Measurements from ENCODE around the gene APOBEC3A. TPM values are rescaled to one million over a fixed set of nuclear protein-coding genes. Genes with fewer than 3 reads are reported as not detected.
A peak's percentile ranks its signal among the peaks of the same experiment; 100 is the strongest.

The APOBEC3A gene
- total RNA-seq, 1 donor from 2014 or later, result not detected

DNA sequence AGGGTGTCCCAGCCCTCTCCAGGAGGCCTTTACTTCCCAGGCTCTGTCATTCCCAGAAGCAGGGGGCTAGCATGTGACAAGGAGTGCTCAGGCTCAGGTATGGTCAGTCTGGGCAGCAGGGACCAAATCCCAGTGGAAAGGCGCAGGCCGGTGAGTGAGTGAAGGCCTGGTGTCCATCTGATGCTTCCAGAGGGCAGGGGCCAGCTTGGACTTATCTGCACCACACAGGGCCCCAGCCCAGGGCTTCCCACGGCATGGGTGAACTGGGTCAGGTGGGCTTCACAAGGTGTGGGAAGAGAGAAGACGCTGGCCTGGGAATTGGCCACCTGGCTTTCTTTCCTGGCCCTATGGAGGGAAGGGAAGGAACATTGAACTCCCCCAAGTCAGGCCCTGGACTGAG is 20.4 kb upstream of the APOBEC3A start:
- Histone ChIP-seq H3K27ac (no peak overlapping the region), H3K4me1 (no peaks in the 10 kb centered on the region), H3K27me3 (no peaks in the 10 kb centered on the region), H3K4me3 (no peak overlapping the region), H3K36me3 (no peaks in the 10 kb centered on the region), H3K9me3 (no peaks in the 10 kb centered on the region)
- intact Hi-C loops (cut with DNase I), result no loop called here
- TF ChIP-seq POLR2AphosphoS5 (IDR thresholded peaks at IDR 0.05; ENCODE audit: insufficient read depth in 1 of 2, low read depth in 1 of 2) (no peak), CTCF (IDR thresholded peaks at IDR 0.05) (no peak), POLR2A (IDR thresholded peaks at IDR 0.05) (no peak)
- no peak for DNase-seq (ENCODE audit: extremely low spot score in 2 of 2)

DNA sequence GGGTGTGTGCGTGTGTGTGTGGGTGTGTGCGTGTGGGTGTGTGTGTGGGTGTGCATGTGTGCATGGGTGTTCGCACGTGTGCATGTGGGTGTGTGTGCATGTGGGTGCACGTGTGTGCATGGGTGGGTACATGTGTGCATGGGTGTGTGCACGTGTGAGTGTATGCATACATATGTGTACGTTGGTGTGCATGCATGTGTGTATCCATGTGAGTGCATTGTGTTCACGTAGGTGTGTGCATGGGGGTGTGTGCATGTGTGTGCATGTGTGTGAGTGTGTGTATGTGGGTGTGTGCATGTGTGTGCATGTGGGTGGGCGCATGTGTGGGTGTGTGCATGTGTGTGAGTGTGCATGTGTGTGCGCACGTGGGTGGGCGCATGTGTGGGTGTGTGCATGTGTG is 19.9 kb upstream of the APOBEC3A start:
- intact Hi-C loops (cut with DNase I), result no loop called here

DNA sequence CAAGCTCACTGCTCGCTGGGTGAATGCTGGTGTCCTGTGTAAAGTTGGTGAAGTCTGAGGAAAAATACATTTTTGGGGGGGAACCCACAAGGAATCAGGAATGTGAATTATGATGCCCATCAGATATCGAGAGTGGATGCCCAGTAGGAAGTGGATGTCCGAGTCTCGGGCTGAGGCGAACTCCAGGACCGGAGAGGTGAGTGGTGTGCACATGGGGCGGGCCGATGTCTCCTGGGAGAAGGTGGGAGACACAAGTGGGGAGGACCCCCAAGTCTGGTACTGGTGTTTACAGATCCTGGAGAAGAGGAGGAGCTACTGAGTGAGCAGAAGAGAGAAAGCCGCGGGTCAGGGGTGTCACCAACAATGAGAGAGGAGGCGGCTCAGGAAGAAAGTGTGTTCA is 19.2 kb upstream of the APOBEC3A start:
- Histone ChIP-seq H3K27me3 (no peaks in the 10 kb centered on the region), H3K36me3 (no peaks in the 10 kb centered on the region), H3K4me3 (no peak overlapping the region), H3K9me3 (no peaks in the 10 kb centered on the region), H3K4me1 (no peaks in the 10 kb centered on the region), H3K27ac (no peak overlapping the region)
- intact Hi-C loops (cut with DNase I), result no loop called here
- TF ChIP-seq POLR2A (IDR thresholded peaks at IDR 0.05) (no peak), POLR2AphosphoS5 (IDR thresholded peaks at IDR 0.05; ENCODE audit: insufficient read depth in 1 of 2, low read depth in 1 of 2) (no peak), CTCF (IDR thresholded peaks at IDR 0.05) (no peak)
- peak in 1 of 2 donors; percentile 91 for DNase-seq (ENCODE audit: extremely low spot score in 2 of 2)

More for the DNA sequence above, 19.9 kb upstream of the APOBEC3A start:
- Histone ChIP-seq H3K27me3 (no peaks in the 10 kb centered on the region), H3K9me3 (no peaks in the 10 kb centered on the region), H3K36me3 (no peaks in the 10 kb centered on the region), H3K4me3 (no peak overlapping the region), H3K27ac (no peak overlapping the region), H3K4me1 (no peaks in the 10 kb centered on the region)
- DNase-seq (ENCODE audit: extremely low spot score in 2 of 2), result no peak
- TF ChIP-seq CTCF (IDR thresholded peaks at IDR 0.05) (no peak), POLR2A (IDR thresholded peaks at IDR 0.05) (no peak), POLR2AphosphoS5 (IDR thresholded peaks at IDR 0.05; ENCODE audit: insufficient read depth in 1 of 2, low read depth in 1 of 2) (no peak)

- H3K36me3 ChIP-seq, result no peaks in the 10 kb centered on the region
- no peak for TF ChIP-seq POLR2AphosphoS5 (IDR thresholded peaks at IDR 0.05; ENCODE audit: insufficient read depth in 1 of 2, low read depth in 1 of 2)
- TF ChIP-seq POLR2A (IDR thresholded peaks at IDR 0.05), result no peak
- no peak for TF ChIP-seq CTCF (IDR thresholded peaks at IDR 0.05)
- no peak for DNase-seq (ENCODE audit: extremely low spot score in 2 of 2)
- intact Hi-C loops (cut with DNase I), result no loop called here
- no peaks in the 10 kb centered on the region for H3K4me1 ChIP-seq
- no peaks in the 10 kb centered on the region for H3K9me3 ChIP-seq
- H3K27ac ChIP-seq, result no peak overlapping the region
- no peaks in the 10 kb centered on the region for H3K27me3 ChIP-seq
- H3K4me3 ChIP-seq, result no peak overlapping the region
These were observed 18.5 kb upstream of the APOBEC3A start for GRCh38 chr22:38938925-38939324.

DNA sequence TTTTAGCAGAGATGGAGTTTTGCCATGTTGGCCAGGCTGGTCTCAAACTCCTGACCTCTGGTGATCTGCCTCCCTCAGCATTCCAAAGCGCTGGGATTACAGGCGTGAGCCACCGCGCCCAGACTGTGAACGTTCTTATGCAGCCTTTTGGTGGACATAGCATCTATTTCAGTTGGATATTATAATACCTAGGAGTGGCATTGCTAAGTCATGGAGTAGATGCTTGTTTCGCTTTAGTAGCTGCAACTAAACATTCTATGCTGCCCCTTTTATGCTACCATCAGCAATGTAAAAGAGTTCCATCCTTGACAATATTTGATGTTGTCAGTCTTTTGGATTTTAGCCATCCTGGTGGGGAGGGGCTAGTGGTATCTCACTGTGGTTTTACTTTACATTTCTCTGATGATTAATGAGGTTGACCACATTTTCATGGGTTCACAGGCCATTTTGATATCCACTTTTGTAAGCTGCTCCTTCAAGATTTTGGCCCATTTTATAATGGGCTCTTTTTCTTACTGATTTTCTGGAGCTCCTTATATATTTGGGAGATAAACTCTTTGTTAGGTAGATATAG is 16.5 kb upstream of the APOBEC3A start:
- H3K4me1 ChIP-seq, result no peaks in the 10 kb centered on the region
- no peak for DNase-seq (ENCODE audit: extremely low spot score in 2 of 2)
- intact Hi-C loops (cut with DNase I), result no loop called here
- H3K27ac ChIP-seq, result no peak overlapping the region
- no peak overlapping the region for H3K4me3 ChIP-seq
- no peaks in the 10 kb centered on the region for H3K36me3 ChIP-seq
- no peaks in the 10 kb centered on the region for H3K9me3 ChIP-seq
- no peaks in the 10 kb centered on the region for H3K27me3 ChIP-seq
- no peak for TF ChIP-seq POLR2AphosphoS5 (IDR thresholded peaks at IDR 0.05; ENCODE audit: insufficient read depth in 1 of 2, low read depth in 1 of 2)
- no peak for TF ChIP-seq CTCF (IDR thresholded peaks at IDR 0.05)
- TF ChIP-seq POLR2A (IDR thresholded peaks at IDR 0.05), result no peak

Data from vagina (tissue), 2 donors.